Spleen (tissue), 11 donors: ENCODE measurements around the gene NFRKB. TPM values are rescaled to one million over a fixed set of nuclear protein-coding genes. Genes with fewer than 3 reads are reported as not detected.
"Not testable (repeated sequence)": the region's sequence is repeated elsewhere in the genome, so short reads cannot be mapped to it uniquely, and the experiment has no call there.

Experiments
- DNase-seq: peaks from one replicate; pipeline ENCODE4 v3.0.0-alpha.2; 2020
- H3K27ac ChIP-seq, 8 donors: fragments of 200-600 bp; sonication (generic) in 7 of 8; 1 replicate in 4 of 8; 2 replicates in 4 of 8; pipeline versions ENCODE4 v1.5.0 to v1.8.0; 2016 to 2021; ENCODE audit warnings: inconsistent platforms in 4 of 8, mild to moderate bottlenecking in 4 of 8, moderate library complexity in 1 of 8
- H3K27me3 ChIP-seq, 7 donors: fragments of 200-600 bp; sonication (generic) in 6 of 7; replicated peaks in 1 of 7; 1 replicate in 4 of 7; 2 replicates in 3 of 7; pipeline versions ENCODE4 v1.5.0 to v1.8.0; 2016 to 2021; ENCODE audit warnings: inconsistent platforms in 3 of 7, mild to moderate bottlenecking in 1 of 7
- H3K36me3 ChIP-seq, 6 donors: fragments of 200-600 bp; sonication (generic) in 5 of 6; 1 replicate in 4 of 6; 2 replicates in 2 of 6; pipeline versions ENCODE4 v1.5.0 to v1.8.0; 2016 to 2021; ENCODE audit warnings: inconsistent platforms in 2 of 6
- H3K4me1 ChIP-seq, 6 donors: fragments of 200-600 bp; sonication (generic) in 5 of 6; 1 replicate in 3 of 6; 2 replicates in 3 of 6; pipeline versions ENCODE4 v1.5.0 to v1.8.0; 2016 to 2021; ENCODE audit warnings: inconsistent platforms in 3 of 6
- H3K4me3 ChIP-seq, 8 donors: fragments of 200-600 bp; sonication (generic) in 7 of 8; 1 replicate in 4 of 8; 2 replicates in 4 of 8; pipeline versions ENCODE4 v1.5.0 to v1.8.0; 2016 to 2021; ENCODE audit warnings: inconsistent platforms in 4 of 8, mild to moderate bottlenecking in 4 of 8, moderate library complexity in 2 of 8
- H3K9me3 ChIP-seq, 8 donors: fragments of 200-600 bp; sonication (generic) in 7 of 8; 1 replicate in 4 of 8; 2 replicates in 4 of 8; pipeline versions ENCODE4 v1.5.0 to v1.8.0; 2016 to 2021; ENCODE audit warnings: inconsistent platforms in 4 of 8
- POLR2A ChIP-seq, 3 donors: fragments of 450-650 bp; IDR thresholded peaks; one replicate each; pipeline ENCODE4 v1.5.1; 2017; ENCODE audit warnings: antibody characterized with exemption in 3 of 3, mild to moderate bottlenecking in 1 of 3
- POLR2AphosphoS5 ChIP-seq, 3 donors: sonication (generic); formaldehyde crosslinking; IDR thresholded peaks; one replicate each; pipeline ENCODE4 v1.5.1; 2017; ENCODE audit warnings: antibody characterized with exemption in 3 of 3
- WGBS, 5 donors: extraction: QIAGEN DNeasy Blood & Tissue Kit in 3 of 5; methylation state at CpG; one replicate each; pipeline versions ENCODE4 v1.1.5 to v1.1.7; 2013 to 2018; 5-methylcytosine and 5-hydroxymethylcytosine counted together
- intact Hi-C: fragments of 100-400 bp; cut with DNase I; formaldehyde crosslinking; loops from one replicate; pipeline ENCODE4 v1.15.0; 2023; ENCODE audit warnings: low total_unique reads
- polyA plus RNA-seq, 3 donors: library from polyadenylated mRNA; stranded (reverse); fragments of 200-250 nt; gene quantifications; one replicate each; pipeline ENCODE4 v1.2.1, GENCODE V29; 2013
- total RNA-seq, 7 donors: library from RNA; depleted of rRNA in 3 of 7; stranded (reverse); fragments of >200 nt in 3 of 7; fragmentation: NEBNext Ultra II Directional in 4 of 7; extraction: Animal tissue kit (Norgen Biotek cat#: 25700) in 4 of 7; gene quantifications; one replicate each; pipeline versions ENCODE4 v1.1.0 to v1.2.1, GENCODE V29; 2016 to 2021
- TF ChIP-seq, protein P1 (sequence below), 11 experiments: fragments of 200-600 bp in 7 of 11; fragments of 450-650 bp in 4 of 11; sonication (generic) in 4 of 11; IDR thresholded peaks in 8 of 11; conservative IDR thresholded peaks in 3 of 11; 1 replicate in 7 of 11; 2 replicates in 4 of 11; pipeline versions ENCODE4 v1.4.0 to v1.8.0; 2016 to 2021; ENCODE audit warnings: antibody characterized with exemption in 11 of 11, inconsistent platforms in 4 of 11, mild to moderate bottlenecking in 1 of 11
- donor health status: healthy with polysubstance abuse.
- donor health status: DM: no; HTN: no; CAD: no; lungs with moderate emphysema.
- donor health status: DM: no; HTN: no; CAD: no.
- donor health status: Bipolar disorder and iron deficiency.
- donor health status: healthy.
- donor health status: DM: no; HTN: no; CAD: no.
- donor health status: DM: yes; HTN: yes; CAD: no.

The NFRKB gene
- total and polyA plus RNA-seq, 10 donors: 5.3 to 53.2 (median 27.6) TPM

DNA sequence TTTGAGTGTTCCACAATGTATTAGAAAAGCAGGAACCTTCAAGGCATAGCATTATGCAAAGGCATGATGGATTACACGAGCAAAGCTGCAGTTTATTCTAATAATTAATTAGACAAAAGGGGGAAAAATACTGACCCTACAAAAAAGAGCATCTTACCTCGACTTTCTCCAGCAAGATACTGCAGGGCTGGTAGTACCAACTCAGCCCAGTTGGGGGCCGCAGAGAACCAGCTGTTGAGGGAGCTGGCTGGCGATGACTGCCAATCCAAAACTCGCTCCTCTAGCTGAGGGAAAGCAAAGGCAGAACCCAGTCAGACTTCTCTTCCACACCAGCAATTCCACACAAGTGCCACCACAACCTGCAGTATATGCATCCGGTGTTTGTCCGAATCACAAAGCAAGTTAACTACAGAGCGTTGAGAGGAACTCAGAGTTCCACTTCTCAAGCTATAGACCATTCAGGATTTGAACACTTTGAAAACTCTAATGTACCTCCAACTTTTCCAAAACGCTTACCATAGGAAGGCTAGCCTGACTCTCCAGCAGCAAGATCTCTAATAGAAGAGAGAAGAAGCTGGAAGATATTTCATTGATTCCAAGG is 13.7 kb downstream of the NFRKB start:
- intact Hi-C loops: no loop called here
- 80 to 85% (median 82%) methylated on average over 9 of the region's 9 CpGs for WGBS, 5 donors
- no peak for TF ChIP-seq POLR2A (IDR thresholded peaks at IDR 0.05)
- TF ChIP-seq, protein P1, sequence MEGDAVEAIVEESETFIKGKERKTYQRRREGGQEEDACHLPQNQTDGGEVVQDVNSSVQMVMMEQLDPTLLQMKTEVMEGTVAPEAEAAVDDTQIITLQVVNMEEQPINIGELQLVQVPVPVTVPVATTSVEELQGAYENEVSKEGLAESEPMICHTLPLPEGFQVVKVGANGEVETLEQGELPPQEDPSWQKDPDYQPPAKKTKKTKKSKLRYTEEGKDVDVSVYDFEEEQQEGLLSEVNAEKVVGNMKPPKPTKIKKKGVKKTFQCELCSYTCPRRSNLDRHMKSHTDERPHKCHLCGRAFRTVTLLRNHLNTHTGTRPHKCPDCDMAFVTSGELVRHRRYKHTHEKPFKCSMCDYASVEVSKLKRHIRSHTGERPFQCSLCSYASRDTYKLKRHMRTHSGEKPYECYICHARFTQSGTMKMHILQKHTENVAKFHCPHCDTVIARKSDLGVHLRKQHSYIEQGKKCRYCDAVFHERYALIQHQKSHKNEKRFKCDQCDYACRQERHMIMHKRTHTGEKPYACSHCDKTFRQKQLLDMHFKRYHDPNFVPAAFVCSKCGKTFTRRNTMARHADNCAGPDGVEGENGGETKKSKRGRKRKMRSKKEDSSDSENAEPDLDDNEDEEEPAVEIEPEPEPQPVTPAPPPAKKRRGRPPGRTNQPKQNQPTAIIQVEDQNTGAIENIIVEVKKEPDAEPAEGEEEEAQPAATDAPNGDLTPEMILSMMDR (IDR thresholded peaks at IDR 0.05 in 8 of 11, conservative IDR thresholded peaks at IDR 0.05 in 3 of 11): peak in 6 of 11 experiments; percentile 14 to 54 (median 36)
- no peak for DNase-seq
- peaks cover 19 to 100% (median 100%) of the 10 kb centered on the region in 6 donors for H3K36me3 ChIP-seq
- no peaks in the 10 kb centered on the region for H3K9me3 ChIP-seq
- H3K27me3 ChIP-seq: no peaks in the 10 kb centered on the region
- H3K27ac ChIP-seq: no peak overlapping the region
- H3K4me3 ChIP-seq: no peak overlapping the region
- H3K4me1 ChIP-seq: no peaks in the 10 kb centered on the region

DNA sequence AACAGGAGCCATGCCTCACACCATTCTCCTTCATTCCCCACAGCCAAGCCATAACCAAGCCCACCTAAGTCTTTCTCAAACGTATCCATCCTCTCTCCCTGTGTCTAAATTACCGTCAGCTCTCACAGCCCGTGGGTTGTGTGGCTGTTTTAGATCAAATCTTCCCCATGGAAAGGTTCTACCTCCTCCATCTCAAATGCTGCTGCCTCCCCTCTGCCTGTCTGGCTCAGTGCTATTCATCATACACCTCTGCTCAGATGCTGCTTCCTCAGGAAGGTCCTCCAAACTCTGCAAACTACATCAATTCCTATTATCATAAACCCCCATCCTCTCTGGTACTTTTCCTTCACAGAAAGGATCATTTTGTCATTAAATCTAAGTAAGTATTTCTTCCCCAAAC is 15.1 kb downstream of the NFRKB start:
- no peaks in the 10 kb centered on the region for H3K27me3 ChIP-seq
- H3K36me3 ChIP-seq: peaks cover 19 to 100% (median 100%) of the 10 kb centered on the region in 6 donors
- H3K27ac ChIP-seq: no peak overlapping the region
- TF ChIP-seq POLR2AphosphoS5 (IDR thresholded peaks at IDR 0.05): no peak
- TF ChIP-seq, protein P1 (IDR thresholded peaks at IDR 0.05 in 8 of 11, conservative IDR thresholded peaks at IDR 0.05 in 3 of 11): no peak
- no peak for TF ChIP-seq POLR2A (IDR thresholded peaks at IDR 0.05)
- no peak for DNase-seq
- H3K4me1 ChIP-seq: no peaks in the 10 kb centered on the region
- WGBS, 5 donors: 89 to 99% (median 94%) methylated on average over 3 of the region's 3 CpGs
- H3K9me3 ChIP-seq: no peaks in the 10 kb centered on the region
- intact Hi-C loops: no loop called here
- H3K4me3 ChIP-seq: no peak overlapping the region

DNA sequence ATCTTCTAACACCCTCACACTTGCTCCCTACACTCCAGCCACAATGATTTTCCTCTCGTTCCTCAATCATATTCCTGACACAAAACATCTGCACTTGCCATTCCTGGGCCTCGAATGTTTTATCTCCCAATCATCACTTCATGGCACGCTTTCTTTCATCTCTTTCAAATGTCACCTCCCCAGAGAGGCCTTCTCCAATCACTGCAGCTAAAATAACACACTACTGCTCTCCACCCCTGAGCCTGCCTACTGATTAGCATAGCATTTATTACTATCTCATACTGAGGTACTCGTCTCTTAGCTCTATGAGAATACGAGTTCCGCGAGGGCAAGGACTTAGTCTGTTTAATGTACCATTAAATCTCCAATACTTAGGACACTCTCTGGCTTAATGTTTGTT is 23.5 kb downstream of the NFRKB start:
- Histone ChIP-seq H3K36me3 (peaks cover 0 to 100% (median 95%) of the 10 kb centered on the region in 6 donors), H3K4me1 (no peaks in the 10 kb centered on the region), H3K4me3 (no peak overlapping the region), H3K9me3 (no peaks in the 10 kb centered on the region), H3K27ac (no peak overlapping the region), H3K27me3 (no peaks in the 10 kb centered on the region)
- WGBS, 5 donors: 92 to 94% (median 94%) methylated on average over 7 of the region's 7 CpGs
- no peak for DNase-seq
- no peak for TF ChIP-seq POLR2A (IDR thresholded peaks at IDR 0.05)
- TF ChIP-seq POLR2AphosphoS5 (IDR thresholded peaks at IDR 0.05): no peak
- TF ChIP-seq, protein P1 (IDR thresholded peaks at IDR 0.05 in 8 of 11, conservative IDR thresholded peaks at IDR 0.05 in 3 of 11): no peak
- intact Hi-C loops: no loop called here

DNA sequence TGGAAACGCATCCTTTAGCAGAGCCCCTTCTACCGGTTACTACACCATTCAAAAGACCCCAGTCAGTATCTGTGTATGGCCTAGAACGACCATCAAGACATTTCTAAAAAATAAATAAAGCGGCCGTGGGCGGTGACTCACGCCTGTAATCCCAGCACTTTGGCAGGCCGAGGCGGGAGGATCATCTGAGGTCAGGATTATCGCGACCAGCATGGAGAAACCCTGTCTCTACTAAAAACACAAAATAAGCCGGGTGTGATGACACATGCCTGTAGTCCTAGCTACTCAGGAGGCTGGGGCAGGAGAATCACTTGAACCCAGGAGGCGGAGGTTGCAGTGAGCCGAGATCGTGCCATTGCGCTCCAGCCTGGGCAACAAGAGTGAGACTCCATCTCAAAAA is 26.8 kb downstream of the NFRKB start:
- 93 to 96% (median 94%) methylated on average over 16 of the region's 16 CpGs for WGBS, 5 donors
- H3K9me3 ChIP-seq, H3K27ac ChIP-seq, H3K27me3 ChIP-seq, H3K4me1 ChIP-seq, intact Hi-C loops, H3K4me3 ChIP-seq, DNase-seq: not testable (repeated sequence)
- peaks cover 0 to 100% (median 91%) of the 10 kb centered on the region in 6 donors for H3K36me3 ChIP-seq
